Dedifferentiated amniotic fluid mesenchymal stem cell (primary cell): ENCODE results near the gene CNGB1.
"Not testable (repeated sequence)": the region's sequence is repeated elsewhere in the genome, so short reads cannot be mapped to it uniquely, and the experiment has no call there.

Source experiments
- DNase-seq: peaks from one replicate; pipeline ENCODE4 v3.0.0-alpha.2; 2016; ENCODE audit errors: extremely low spot score

CNGB1 gene

GRCh38 chr16:57997176-57997527, 26.2 kb upstream of the CNGB1 start:
- no peak for DNase-seq

- no peak for DNase-seq
Measured at GRCh38 chr16:57996406-57997175, 25.7 kb upstream of the CNGB1 start.

GRCh38 chr16:57995721-57996405, 24.9 kb upstream of the CNGB1 start:
- no peak for DNase-seq

GRCh38 chr16:57994778-57995177, 23.9 kb upstream of the CNGB1 start:
- DNase-seq, result no peak

- DNase-seq, result no peak
Measured at GRCh38 chr16:57994361-57994760, 23.4 kb upstream of the CNGB1 start.

GRCh38 chr16:57993897-57994296, 23.0 kb upstream of the CNGB1 start:
- DNase-seq, result no peak

GRCh38 chr16:57993438-57993837, 22.5 kb upstream of the CNGB1 start:
- no peak for DNase-seq

- DNase-seq, result no peak
Measured at GRCh38 chr16:57992084-57992483, 21.2 kb upstream of the CNGB1 start.

- DNase-seq, result no peak
Measured at GRCh38 chr16:57991551-57992059, 20.7 kb upstream of the CNGB1 start.

- DNase-seq, result no peak
Measured at GRCh38 chr16:57988929-57989328, 18.0 kb upstream of the CNGB1 start.

- DNase-seq, result no peak
Measured at GRCh38 chr16:57987441-57988177, 16.7 kb upstream of the CNGB1 start.

GRCh38 chr16:57986196-57986595, 15.3 kb upstream of the CNGB1 start:
- no peak for DNase-seq

GRCh38 chr16:57985204-57986181, 14.6 kb upstream of the CNGB1 start:
- DNase-seq, result no peak

GRCh38 chr16:57984443-57985203, 13.7 kb upstream of the CNGB1 start:
- DNase-seq, result no peak

- DNase-seq, result no peak
Measured at GRCh38 chr16:57982385-57982784, 11.5 kb upstream of the CNGB1 start.

GRCh38 chr16:57981636-57982035, 10.7 kb upstream of the CNGB1 start:
- DNase-seq, result no peak

GRCh38 chr16:57979006-57979585, 8.2 kb upstream of the CNGB1 start:
- DNase-seq, result no peak

GRCh38 chr16:57978070-57978465, 7.1 kb upstream of the CNGB1 start:
- DNase-seq, result not testable (repeated sequence)

GRCh38 chr16:57977418-57978069, 6.6 kb upstream of the CNGB1 start:
- DNase-seq, result no peak

GRCh38 chr16:57976331-57976796, 5.4 kb upstream of the CNGB1 start:
- no peak for DNase-seq
